ENCODE measurements around the gene HK1.

The HK1 gene

GRCh38 chr10:69352569-69353264, 74.4 kb downstream of the HK1 start:
- DNase-seq: no peak

GRCh38 chr10:69353977-69354635, 75.8 kb downstream of the HK1 start:
- DNase-seq: no peak

GRCh38 chr10:69356187-69356586, 77.9 kb downstream of the HK1 start:
- no peak for DNase-seq

DNA sequence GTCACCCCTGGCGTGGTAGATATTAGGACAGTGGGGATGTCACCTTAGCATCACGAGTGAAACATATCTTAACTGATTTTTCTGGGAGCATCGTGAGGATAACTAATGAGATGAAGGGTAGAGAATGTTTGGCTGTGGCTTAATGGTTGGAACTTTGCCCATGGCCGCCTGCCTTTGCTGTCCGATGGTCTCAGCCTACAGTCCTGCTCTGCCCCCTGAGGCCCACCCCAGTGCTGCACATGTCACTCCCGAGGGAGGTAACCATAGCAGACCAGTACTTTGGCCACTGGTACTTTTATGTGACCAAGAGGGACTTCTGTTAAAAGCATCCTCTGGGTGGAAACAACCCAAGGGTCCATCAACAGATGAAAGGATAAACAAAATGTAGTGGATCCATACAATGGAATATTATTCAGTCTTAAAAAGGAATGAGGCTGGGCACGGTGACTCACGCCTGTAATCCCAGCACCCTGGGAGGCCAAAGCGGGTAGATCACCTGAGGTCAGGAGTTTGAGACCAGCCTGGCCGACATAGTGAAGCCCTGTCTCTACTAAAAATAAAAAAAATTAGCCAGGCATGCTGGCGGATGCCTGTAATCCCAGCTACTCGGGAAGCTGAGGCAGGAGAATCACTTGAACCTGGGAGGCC, 80.0 kb downstream of the HK1 start:
- no peak for DNase-seq

GRCh38 chr10:69359148-69359547, 80.9 kb downstream of the HK1 start:
- peak; percentile 70 for DNase-seq

- DNase-seq: no peak
Observed at GRCh38 chr10:69359594-69359993, 81.3 kb downstream of the HK1 start.

- DNase-seq: no peak
Observed at GRCh38 chr10:69360485-69361302, 82.4 kb downstream of the HK1 start.

DNA sequence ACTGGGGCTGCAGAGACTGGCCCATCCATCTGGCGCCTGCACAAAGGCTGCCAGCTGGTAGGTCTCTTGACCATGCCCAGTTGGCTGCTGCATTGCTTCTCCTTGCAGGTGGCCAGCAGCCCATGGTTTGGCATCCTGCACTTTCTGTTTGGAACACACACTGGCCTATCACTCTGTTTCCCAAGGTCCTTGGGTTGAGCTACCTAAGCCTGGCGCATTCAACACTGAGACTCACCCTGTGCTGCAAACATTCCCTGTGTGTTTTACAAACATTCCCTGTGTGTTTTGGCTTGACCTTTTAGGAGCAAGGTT, 83.0 kb downstream of the HK1 start:
- no peak for DNase-seq

DNA sequence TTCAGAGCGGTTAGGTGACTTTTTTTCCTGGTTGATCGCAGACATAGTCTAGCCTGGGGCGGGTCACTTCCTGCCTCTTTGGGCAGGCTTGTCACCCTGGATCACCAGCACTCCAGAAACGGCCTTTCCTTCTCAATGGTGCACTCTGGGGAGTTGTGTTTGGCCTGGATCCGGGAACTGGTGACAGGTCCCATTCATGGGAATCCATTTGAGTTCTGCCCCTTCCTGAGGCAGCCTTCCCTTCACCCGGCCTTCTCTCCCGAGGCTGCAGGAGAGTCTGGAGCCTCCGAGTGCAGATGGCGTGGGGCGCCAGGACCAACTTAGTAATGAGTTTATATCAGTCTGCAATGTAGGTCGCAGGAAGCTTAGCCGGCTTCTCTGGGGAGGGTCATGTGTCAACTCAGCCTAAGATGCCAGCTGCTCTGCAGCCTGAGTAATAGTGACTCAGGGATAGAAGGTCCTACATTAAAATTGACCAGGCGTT, 84.2 kb downstream of the HK1 start:
- DNase-seq: no peak

GRCh38 chr10:69363666-69364065, 85.4 kb downstream of the HK1 start:
- no peak for DNase-seq

- DNase-seq: no peak
Observed at GRCh38 chr10:69364232-69364940, 86.1 kb downstream of the HK1 start.

- DNase-seq: no peak
Observed at GRCh38 chr10:69366738-69367137, 88.4 kb downstream of the HK1 start.

DNA sequence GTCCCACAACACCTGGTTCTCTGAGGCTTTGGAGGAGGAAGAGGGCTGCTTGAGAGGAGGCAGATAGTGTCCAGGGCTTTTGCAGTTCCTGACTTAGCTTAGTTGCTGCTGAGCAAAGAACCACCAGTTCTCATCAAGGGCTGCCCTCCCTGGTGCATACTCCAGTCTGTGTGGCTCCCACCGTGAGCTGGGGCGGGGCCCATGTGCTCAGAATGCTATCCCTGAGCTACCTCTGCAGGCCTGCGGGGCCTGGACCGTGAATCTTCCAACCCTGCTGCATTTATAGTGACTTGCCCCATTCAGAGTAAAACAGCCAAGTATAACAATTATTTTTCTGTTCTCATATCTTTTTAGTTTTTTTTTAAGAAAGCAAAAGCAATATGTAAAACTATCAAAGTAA, 89.2 kb downstream of the HK1 start:
- DNase-seq: no peak

DNA sequence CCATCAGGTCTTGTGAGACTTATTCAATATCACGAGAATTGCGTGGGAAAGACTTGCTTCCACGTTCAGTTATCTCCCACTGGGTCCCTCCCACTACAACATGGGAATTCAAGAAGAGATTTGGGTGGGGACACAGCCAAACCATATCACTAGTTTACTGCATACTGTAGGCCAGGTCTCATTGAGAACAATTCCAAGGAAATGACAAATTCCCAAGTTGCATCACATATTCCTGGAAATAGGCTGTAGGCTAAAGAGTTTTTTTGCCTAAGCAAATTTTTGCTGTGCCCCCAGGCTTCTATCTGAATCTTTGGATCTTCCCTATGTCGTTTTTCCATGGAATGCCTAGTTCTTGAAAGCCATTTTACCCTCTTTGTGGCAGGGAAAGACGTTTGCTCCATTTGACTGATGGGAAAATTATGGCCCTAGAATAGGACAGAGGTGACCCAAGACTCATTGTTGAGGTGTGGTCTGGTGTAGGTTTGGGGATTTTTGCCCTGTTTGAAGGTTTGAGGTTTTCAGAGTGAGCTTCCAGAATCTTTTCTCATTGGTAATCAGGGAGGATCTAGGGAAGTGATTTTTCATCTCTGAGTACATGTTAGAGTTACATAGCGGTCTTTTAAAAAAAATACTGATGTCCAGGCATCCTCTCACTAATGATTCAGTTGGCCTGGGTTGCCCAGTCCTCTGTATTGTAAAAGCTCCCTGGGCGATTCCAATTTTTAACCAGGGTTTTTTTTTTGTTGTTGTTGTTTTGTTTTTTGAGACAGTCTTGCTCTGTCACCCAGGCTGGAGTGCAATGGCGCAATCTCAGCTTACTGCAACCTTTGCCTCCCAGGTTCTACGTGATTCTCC, 94.1 kb downstream of the HK1 start:
- no peak for DNase-seq

DNA sequence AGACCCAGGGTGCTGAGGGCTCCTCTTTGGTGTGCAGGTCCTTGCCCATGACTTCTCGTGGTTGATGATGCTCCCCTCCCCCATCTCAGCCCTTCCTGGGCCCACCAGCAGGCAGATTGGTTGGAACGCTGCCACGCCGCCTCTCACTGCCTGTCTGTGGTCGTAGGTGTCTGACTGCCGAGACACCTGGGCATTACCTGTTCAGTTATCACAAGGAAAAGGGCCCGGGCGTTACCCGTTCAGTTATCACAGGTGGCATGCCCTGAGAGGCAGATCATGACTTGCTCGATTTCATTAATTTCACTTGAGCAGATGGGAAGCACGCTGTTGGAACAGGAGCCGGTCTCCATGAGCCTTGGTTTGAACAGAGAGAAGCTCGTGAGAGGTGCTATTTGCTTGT, 95.9 kb downstream of the HK1 start:
- DNase-seq: no peak

DNA sequence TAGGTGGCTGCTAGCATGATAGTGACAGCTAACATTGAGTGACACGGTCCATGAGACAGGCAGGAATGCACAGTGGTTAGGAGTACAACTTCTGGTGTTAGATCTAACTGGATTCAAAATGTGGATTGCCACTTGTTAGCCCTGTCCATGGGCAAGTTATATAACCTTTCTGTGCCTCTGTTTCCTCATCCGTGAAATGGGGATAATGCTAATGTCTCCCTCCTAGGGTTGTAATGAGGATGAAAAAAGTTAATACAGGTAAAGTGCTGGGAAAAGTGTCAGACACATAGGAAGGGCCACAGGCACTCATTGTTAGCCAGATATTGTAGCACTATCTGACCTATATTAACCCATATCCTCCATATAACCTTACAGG, 96.6 kb downstream of the HK1 start:
- no peak for DNase-seq

DNA sequence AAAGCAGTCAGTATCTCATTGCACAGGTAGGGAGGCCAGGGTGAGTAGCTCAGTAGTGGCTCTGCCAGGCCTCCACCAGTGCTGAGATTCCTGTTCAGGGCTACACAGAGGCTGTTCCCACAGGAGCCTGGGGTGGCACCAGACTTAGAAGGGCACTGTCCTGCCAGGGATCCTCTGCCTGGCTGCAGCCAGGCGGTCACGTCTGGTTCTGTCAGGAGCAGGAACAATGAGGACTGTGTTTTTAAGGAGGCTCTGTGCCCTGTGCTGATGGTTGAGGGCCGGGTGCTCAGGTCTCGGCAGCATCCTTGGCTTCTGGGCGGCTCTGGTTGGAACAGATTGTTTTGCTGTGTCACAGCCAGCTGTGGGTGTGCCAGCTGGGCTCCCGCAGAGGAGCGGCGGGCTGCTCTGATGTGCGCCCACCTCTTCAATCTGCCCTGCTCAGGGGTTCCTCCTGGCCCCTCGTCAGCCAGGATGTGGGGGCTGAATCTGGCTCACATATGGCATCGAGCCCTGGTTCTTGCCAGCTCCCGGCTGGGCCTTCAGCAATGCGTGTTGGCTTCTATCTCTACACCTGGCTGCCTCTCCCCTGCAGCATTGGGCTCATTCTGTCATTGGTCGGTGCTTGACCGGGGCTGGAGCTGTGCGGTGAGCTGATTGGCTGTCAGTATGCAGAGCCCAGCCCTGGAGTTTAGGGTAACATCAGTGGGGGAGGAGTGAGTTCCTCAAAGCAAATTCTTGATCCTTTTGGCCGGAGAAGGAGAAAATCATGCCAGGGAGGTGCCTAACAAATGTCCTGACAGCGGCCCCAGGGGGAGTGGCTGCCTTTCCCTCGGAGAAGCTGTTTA, 97.2 kb downstream of the HK1 start:
- DNase-seq: no peak

DNA sequence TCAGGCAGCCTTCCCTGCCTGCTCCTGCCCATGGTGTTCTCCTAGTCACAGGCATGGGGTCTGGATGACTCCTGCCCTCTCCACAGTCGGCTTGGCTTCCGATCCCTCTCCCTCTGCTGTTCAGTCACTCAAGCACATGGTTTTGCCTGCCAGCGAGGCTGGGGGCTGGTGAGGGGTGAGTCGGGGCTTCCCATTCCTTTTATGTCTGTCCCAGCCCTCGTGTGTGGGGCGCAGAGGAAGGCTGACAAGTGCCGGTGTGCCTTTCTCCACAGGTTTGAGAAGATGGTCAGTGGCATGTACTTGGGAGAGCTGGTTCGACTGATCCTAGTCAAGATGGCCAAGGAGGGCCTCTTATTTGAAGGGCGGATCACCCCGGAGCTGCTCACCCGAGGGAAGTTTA, 98.4 kb downstream of the HK1 start:
- no peak for DNase-seq

GRCh38 chr10:69377191-69377590, 98.9 kb downstream of the HK1 start:
- no peak for DNase-seq

DNA sequence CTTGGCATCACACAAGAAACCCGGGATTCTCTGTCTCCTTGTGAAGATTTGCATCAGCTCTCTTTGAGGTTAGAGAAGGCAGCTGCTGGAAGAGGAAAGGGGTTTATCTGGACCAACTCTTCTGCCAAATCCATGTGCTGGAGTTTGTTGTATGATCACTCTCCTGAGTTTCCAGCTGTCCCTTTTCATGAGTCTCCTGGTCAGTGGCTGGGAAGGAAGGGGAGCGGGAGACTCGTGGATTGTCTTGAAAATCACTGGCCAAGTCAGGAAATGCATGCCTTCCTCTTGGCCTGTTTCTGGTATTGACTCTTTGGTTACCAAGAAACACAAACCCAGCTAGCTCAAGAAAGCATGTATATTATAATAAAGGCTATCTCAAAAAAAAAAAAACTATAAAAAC, 99.6 kb downstream of the HK1 start:
- no peak for DNase-seq

- DNase-seq: no peak
Observed at GRCh38 chr10:69379800-69380199, 101.5 kb downstream of the HK1 start.
